Tibial nerve (tissue), 4 donors: ENCODE measurements around the gene EYS. TPM values are rescaled to one million over a fixed set of nuclear protein-coding genes. Genes with fewer than 3 reads are reported as not detected.

ENCODE experiments used
- DNase-seq, 2 donors: peaks; one replicate each; pipeline ENCODE4 v3.0.0-alpha.2; 2019; ENCODE audit warnings: low spot score in 2 of 2
- H3K27ac ChIP-seq, 4 donors: fragments of 200-600 bp; sonication (generic) in 3 of 4; one replicate each; pipeline ENCODE4 v1.5.1; 2017 to 2019; ENCODE audit warnings: mild to moderate bottlenecking in 1 of 4
- H3K27me3 ChIP-seq, 2 donors: fragments of 200-600 bp; sonication (generic) in 1 of 2; one replicate each; pipeline versions ENCODE4 v1.5.1 to v1.6.0; 2017 to 2019
- H3K36me3 ChIP-seq, 3 donors: fragments of 200-600 bp; sonication (generic); one replicate each; pipeline ENCODE4 v1.5.1; 2018 to 2019
- H3K4me1 ChIP-seq, 4 donors: fragments of 200-600 bp; sonication (generic) in 3 of 4; one replicate each; pipeline ENCODE4 v1.5.1; 2017 to 2019
- H3K4me3 ChIP-seq, 4 donors: fragments of 200-600 bp; sonication (generic) in 3 of 4; one replicate each; pipeline ENCODE4 v1.5.1; 2017 to 2019; ENCODE audit warnings: mild to moderate bottlenecking in 1 of 4, moderate library complexity in 1 of 4
- H3K9me3 ChIP-seq, 4 donors: fragments of 200-600 bp; sonication (generic) in 3 of 4; one replicate each; pipeline ENCODE4 v1.5.1; 2017 to 2019
- EP300 ChIP-seq, 2 donors: sonication (generic); formaldehyde crosslinking; IDR thresholded peaks; one replicate each; pipeline ENCODE4 v1.6.1; 2017; ENCODE audit warnings: antibody characterized with exemption in 2 of 2, mild to moderate bottlenecking in 1 of 2
- POLR2A ChIP-seq, 2 donors: fragments of 450-650 bp; IDR thresholded peaks; one replicate each; pipeline ENCODE4 v1.6.1; 2017; ENCODE audit warnings: antibody characterized with exemption in 2 of 2, mild to moderate bottlenecking in 2 of 2, moderate library complexity in 2 of 2
- WGBS, 2 donors: methylation state at CpG; one replicate each; pipeline ENCODE4 v1.1.5; 2018; 5-methylcytosine and 5-hydroxymethylcytosine counted together
- total RNA-seq, 4 donors: library from RNA; depleted of rRNA; stranded (reverse); fragments of >200 nt; gene quantifications; one replicate each; pipeline ENCODE4 v1.1.0, GENCODE V29; 2016
- TF ChIP-seq, protein P1 (sequence below), 5 experiments: fragments of 200-600 bp in 3 of 5; fragments of 450-650 bp in 2 of 5; sonication (generic) in 3 of 5; IDR thresholded peaks; one replicate each; pipeline ENCODE4 v1.5.1; 2016 to 2019; ENCODE audit warnings: antibody characterized with exemption in 5 of 5, mild to moderate bottlenecking in 3 of 5, moderate library complexity in 2 of 5

Gene EYS
- total RNA-seq, 4 donors from 2014 or later: under 0.01 to 4.5 (median 0.39) TPM; not detected in 1

DNA sequence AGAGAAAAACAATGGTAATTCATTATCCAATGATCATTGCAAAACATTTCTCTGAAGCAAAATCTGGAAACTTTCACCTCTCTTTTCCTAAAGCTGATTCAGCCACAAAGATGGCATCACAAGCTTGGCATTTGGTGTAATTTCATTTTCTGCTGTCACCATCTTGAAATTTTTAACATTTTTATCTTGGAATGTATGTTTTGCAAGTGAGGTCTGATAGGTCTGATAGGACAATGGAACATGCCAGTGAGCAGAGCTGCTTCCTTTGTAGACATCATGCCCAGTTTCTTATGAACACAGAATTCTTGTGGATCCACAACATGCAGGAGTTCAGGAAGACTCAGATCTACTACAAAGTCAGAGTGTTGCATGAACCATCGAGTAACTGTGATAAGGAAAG, 969.6 kb downstream of the EYS start:
- H3K4me3 ChIP-seq: no peak overlapping the region
- H3K36me3 ChIP-seq: no peaks in the 10 kb centered on the region
- no peaks in the 10 kb centered on the region for H3K4me1 ChIP-seq
- no peak for DNase-seq
- H3K27ac ChIP-seq: no peak overlapping the region
- no peaks in the 10 kb centered on the region for H3K9me3 ChIP-seq
- TF ChIP-seq, protein P1, sequence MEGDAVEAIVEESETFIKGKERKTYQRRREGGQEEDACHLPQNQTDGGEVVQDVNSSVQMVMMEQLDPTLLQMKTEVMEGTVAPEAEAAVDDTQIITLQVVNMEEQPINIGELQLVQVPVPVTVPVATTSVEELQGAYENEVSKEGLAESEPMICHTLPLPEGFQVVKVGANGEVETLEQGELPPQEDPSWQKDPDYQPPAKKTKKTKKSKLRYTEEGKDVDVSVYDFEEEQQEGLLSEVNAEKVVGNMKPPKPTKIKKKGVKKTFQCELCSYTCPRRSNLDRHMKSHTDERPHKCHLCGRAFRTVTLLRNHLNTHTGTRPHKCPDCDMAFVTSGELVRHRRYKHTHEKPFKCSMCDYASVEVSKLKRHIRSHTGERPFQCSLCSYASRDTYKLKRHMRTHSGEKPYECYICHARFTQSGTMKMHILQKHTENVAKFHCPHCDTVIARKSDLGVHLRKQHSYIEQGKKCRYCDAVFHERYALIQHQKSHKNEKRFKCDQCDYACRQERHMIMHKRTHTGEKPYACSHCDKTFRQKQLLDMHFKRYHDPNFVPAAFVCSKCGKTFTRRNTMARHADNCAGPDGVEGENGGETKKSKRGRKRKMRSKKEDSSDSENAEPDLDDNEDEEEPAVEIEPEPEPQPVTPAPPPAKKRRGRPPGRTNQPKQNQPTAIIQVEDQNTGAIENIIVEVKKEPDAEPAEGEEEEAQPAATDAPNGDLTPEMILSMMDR (IDR thresholded peaks at IDR 0.05): no peak
- no peak for TF ChIP-seq EP300 (IDR thresholded peaks at IDR 0.05)
- WGBS, 2 donors: 84 to 85% methylated on average over 1 of the region's 1 CpG
- H3K27me3 ChIP-seq: no peaks in the 10 kb centered on the region

DNA sequence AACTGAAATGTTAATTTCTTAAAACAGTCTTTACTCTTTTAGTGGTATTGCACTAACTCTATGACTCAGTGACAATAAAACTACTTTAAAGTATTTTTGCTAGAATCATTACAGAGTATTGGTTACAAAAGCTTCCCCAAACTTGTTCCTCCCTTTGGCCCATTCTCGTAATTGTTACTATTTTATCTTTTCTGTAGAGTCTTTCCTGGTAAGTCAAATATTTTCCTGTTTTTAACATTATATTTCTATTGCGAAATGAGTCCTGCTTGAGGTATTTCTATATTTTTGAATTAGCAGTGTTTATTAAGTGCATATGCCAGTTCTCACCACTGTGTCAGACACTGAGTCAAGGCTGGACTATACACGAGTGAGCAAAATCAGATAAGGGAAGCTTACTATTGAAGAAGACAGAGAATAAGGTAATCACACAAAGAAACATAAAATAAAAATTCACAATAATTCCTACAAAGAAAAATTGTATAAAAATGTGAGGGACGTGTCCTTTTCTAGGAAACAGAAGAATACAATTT, 970.5 kb downstream of the EYS start:
- DNase-seq: no peak
- WGBS, 2 donors: 76 to 84% methylated on average over 4 of the region's 4 CpGs
- Histone ChIP-seq H3K27ac (no peak overlapping the region), H3K27me3 (no peaks in the 10 kb centered on the region), H3K9me3 (no peaks in the 10 kb centered on the region), H3K36me3 (no peaks in the 10 kb centered on the region), H3K4me1 (no peaks in the 10 kb centered on the region), H3K4me3 (no peak overlapping the region)
- TF ChIP-seq EP300 (IDR thresholded peaks at IDR 0.05) (no peak), POLR2A (IDR thresholded peaks at IDR 0.05) (no peak)
- TF ChIP-seq, protein P1 (IDR thresholded peaks at IDR 0.05): no peak

DNA sequence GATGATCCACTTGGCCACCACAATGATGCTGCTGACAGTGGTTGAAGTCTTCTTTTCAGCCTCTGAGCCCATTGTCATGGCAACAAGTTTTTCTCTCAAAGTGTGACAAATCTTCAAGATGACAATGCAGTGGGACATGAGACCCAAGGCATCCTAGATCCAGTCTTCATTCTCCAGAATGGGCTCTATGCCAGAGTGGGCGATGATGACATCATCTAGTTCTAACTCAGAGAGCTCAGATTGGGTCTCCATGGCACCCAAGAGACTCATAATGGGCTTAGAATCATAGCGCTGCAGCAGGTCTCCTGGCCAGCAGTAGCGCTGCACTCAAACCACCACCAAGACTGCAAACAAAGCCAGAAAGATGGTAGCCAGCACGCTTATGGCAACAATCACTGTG, 973.6 kb downstream of the EYS start:
- no peak overlapping the region for H3K4me3 ChIP-seq
- H3K27ac ChIP-seq: no peak overlapping the region
- DNase-seq: no peak
- no peak for TF ChIP-seq POLR2A (IDR thresholded peaks at IDR 0.05)
- TF ChIP-seq EP300 (IDR thresholded peaks at IDR 0.05): no peak
- TF ChIP-seq, protein P1 (IDR thresholded peaks at IDR 0.05): no peak
- H3K27me3 ChIP-seq: no peaks in the 10 kb centered on the region
- 98% methylated on average over 4 of the region's 4 CpGs for WGBS, 2 donors
- no peaks in the 10 kb centered on the region for H3K36me3 ChIP-seq
- H3K4me1 ChIP-seq: no peaks in the 10 kb centered on the region
- peaks cover 0 to 4% (median 0%) of the 10 kb centered on the region in 4 donors for H3K9me3 ChIP-seq

DNA sequence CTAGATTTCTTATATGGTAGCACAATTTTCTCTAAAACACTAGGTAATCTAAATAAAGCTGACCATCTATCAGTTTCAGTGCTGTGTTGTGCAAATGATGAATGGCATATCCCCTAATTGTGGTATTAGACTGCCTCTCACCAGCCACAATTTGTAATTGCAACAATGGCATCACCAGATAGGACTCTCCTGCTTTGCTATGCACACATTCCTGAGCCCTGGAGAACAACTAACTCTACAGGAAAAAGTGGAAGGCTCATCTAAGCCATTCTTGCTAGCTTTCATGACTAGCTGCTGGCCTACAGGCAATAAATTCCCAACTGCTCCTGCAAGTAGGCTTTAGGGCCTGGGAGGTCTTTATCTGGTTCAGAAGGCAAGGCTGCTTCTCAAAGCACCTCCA, 974.1 kb downstream of the EYS start:
- TF ChIP-seq POLR2A (IDR thresholded peaks at IDR 0.05): no peak
- no peak for TF ChIP-seq EP300 (IDR thresholded peaks at IDR 0.05)
- TF ChIP-seq, protein P1 (IDR thresholded peaks at IDR 0.05): no peak
- no peak overlapping the region for H3K27ac ChIP-seq
- DNase-seq: no peak
- H3K4me1 ChIP-seq: no peaks in the 10 kb centered on the region
- peaks cover 0 to 4% (median 0%) of the 10 kb centered on the region in 4 donors for H3K9me3 ChIP-seq
- no peak overlapping the region for H3K4me3 ChIP-seq
- no peaks in the 10 kb centered on the region for H3K27me3 ChIP-seq
- no peaks in the 10 kb centered on the region for H3K36me3 ChIP-seq

GRCh38 chr6:64729522-64729921, 977.5 kb downstream of the EYS start:
- H3K4me1 ChIP-seq: no peaks in the 10 kb centered on the region
- H3K4me3 ChIP-seq: no peak overlapping the region
- no peaks in the 10 kb centered on the region for H3K36me3 ChIP-seq
- no peak for DNase-seq
- H3K27ac ChIP-seq: no peak overlapping the region
- no peak for TF ChIP-seq EP300 (IDR thresholded peaks at IDR 0.05)
- TF ChIP-seq, protein P1 (IDR thresholded peaks at IDR 0.05): no peak
- TF ChIP-seq POLR2A (IDR thresholded peaks at IDR 0.05): no peak
- H3K9me3 ChIP-seq: peaks cover 0 to 4% (median 0%) of the 10 kb centered on the region in 4 donors
- WGBS, 2 donors: 80 to 81% methylated on average over 4 of the region's 4 CpGs
- H3K27me3 ChIP-seq: no peaks in the 10 kb centered on the region
